Progenitor cell of endocrine pancreas (in vitro differentiated cells): ENCODE data around the gene ZNF536. TPM values are rescaled to one million over a fixed set of nuclear protein-coding genes. Genes with fewer than 3 reads are reported as not detected.

Experiments
- DNase-seq: peaks from one replicate; pipeline ENCODE4 v3.0.0; 2021; ENCODE audit warnings: low spot score; ENCODE audit not compliant: unreplicated experiment
- H3K27ac Mint-ChIP-seq: 2 replicates; pipeline ENCODE4 v1.8.0; 2021; ENCODE audit warnings: mild to moderate bottlenecking, moderate library complexity, mixed read lengths
- H3K27me3 Mint-ChIP-seq: 2 replicates; pipeline ENCODE4 v1.8.0; 2021; ENCODE audit warnings: mixed read lengths
- H3K36me3 Mint-ChIP-seq: 2 replicates; pipeline ENCODE4 v1.8.0; 2022; ENCODE audit warnings: mixed read lengths; ENCODE audit not compliant: insufficient read depth
- H3K4me1 Mint-ChIP-seq: 2 replicates; pipeline ENCODE4 v1.8.0; 2021; ENCODE audit warnings: low read depth, mixed read lengths
- H3K4me3 Mint-ChIP-seq: 2 replicates; pipeline ENCODE4 v1.8.0; 2021; ENCODE audit warnings: low read depth, mild to moderate bottlenecking, moderate library complexity, mixed read lengths
- H3K9me3 Mint-ChIP-seq: 2 replicates; pipeline ENCODE4 v1.8.0; 2021; ENCODE audit warnings: low read depth, mixed read lengths
- total RNA-seq: library from RNA; stranded (reverse); gene quantifications from 2 replicates; pipeline ENCODE4 v1.2.1, GENCODE V29; 2021
- TF ChIP-seq, protein P1 (sequence below): fragments of 200-600 bp; sonication (generic); IDR thresholded peaks from one replicate; pipeline ENCODE4 v1.5.0; 2021; ENCODE audit warnings: antibody characterized with exemption, mild to moderate bottlenecking; ENCODE audit not compliant: unreplicated experiment

The ZNF536 gene
- total RNA-seq, 1 donor from 2014 or later, result 2.0 TPM

GRCh38 chr19:30498707-30499106 is 126.5 kb downstream of the ZNF536 start:
- Mint-ChIP-seq H3K4me1 (no peaks in the 10 kb centered on the region), H3K9me3 (no peaks in the 10 kb centered on the region), H3K27ac (no peak overlapping the region), H3K27me3 (peaks cover 37% of the 10 kb centered on the region), H3K36me3 (no peaks in the 10 kb centered on the region), H3K4me3 (no peak overlapping the region)
- TF ChIP-seq, protein P1, sequence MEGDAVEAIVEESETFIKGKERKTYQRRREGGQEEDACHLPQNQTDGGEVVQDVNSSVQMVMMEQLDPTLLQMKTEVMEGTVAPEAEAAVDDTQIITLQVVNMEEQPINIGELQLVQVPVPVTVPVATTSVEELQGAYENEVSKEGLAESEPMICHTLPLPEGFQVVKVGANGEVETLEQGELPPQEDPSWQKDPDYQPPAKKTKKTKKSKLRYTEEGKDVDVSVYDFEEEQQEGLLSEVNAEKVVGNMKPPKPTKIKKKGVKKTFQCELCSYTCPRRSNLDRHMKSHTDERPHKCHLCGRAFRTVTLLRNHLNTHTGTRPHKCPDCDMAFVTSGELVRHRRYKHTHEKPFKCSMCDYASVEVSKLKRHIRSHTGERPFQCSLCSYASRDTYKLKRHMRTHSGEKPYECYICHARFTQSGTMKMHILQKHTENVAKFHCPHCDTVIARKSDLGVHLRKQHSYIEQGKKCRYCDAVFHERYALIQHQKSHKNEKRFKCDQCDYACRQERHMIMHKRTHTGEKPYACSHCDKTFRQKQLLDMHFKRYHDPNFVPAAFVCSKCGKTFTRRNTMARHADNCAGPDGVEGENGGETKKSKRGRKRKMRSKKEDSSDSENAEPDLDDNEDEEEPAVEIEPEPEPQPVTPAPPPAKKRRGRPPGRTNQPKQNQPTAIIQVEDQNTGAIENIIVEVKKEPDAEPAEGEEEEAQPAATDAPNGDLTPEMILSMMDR, result peak; percentile 28
- no peak for DNase-seq

GRCh38 chr19:30504272-30504671 is 132.1 kb downstream of the ZNF536 start:
- no peak for DNase-seq
- TF ChIP-seq, protein P1, result no peak
- Mint-ChIP-seq H3K9me3 (no peaks in the 10 kb centered on the region), H3K27me3 (peaks cover 18% of the 10 kb centered on the region), H3K4me3 (no peak overlapping the region), H3K27ac (no peak overlapping the region), H3K4me1 (no peaks in the 10 kb centered on the region), H3K36me3 (no peaks in the 10 kb centered on the region)

DNA sequence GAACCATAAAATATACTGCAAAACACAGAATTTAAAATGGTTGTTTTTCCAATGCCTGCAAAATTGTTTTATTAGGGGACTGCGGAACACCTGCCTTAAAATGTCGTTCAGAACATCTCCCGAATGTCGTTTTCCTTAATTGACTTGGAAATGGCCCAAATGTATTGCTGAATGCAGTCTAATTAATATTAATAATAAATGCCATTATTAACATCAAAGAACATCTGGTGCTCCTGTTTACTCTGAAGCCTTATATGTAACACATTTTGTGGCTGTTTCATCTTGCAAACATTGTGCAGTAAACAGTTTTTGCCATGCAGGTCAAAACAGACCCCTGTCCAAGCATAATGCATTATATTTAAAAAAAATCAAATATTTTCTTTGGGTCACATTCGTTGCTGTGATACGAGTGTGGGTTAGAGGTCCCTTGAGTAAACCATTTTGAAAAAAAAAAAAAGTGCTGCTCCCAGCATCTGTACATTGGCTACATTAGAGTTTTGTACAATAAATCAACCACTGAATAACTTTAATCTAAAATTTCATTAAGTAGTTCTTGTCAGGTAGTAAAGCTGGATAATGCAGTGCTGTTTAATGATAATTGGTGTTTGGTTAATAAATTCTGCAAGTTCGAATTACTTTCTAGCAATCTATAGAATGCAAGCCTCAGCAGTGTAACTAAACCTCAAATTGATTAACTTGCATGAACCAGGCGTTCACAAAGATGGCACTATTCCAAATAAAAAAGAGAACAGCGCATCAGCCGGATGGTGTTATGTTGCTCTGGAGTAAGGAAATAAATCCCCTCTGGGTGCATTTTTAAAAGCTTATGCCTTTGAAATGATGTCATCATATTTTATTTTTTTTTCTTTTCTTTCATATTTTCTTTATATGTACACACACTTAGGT is 140.2 kb downstream of the ZNF536 start:
- no peak overlapping the region for H3K4me3 Mint-ChIP-seq
- DNase-seq, result no peak
- peaks cover 14% of the 10 kb centered on the region for H3K27me3 Mint-ChIP-seq
- no peaks in the 10 kb centered on the region for H3K4me1 Mint-ChIP-seq
- H3K36me3 Mint-ChIP-seq, result no peaks in the 10 kb centered on the region
- H3K27ac Mint-ChIP-seq, result no peak overlapping the region
- H3K9me3 Mint-ChIP-seq, result no peaks in the 10 kb centered on the region
- TF ChIP-seq, protein P1, result no peak

DNA sequence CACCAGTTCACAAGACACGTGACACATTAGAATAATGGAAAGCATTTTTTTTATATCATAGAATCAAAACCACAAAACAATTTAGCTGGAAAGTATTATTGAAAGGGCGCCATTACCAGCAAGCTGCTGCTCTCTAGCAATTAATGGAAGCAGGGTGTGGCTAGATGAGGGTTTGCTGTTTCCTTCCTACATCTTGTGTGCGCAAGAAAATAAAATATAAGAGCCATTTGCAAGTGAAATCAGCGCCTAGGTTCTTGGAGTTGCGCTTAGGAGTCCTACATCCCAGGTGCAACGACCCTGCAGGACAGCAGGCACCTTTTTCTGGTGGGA is 140.9 kb downstream of the ZNF536 start:
- no peak overlapping the region for H3K4me3 Mint-ChIP-seq
- TF ChIP-seq, protein P1, result no peak
- H3K36me3 Mint-ChIP-seq, result no peaks in the 10 kb centered on the region
- no peak overlapping the region for H3K27ac Mint-ChIP-seq
- no peaks in the 10 kb centered on the region for H3K4me1 Mint-ChIP-seq
- peaks cover 14% of the 10 kb centered on the region for H3K27me3 Mint-ChIP-seq
- no peak for DNase-seq
- no peaks in the 10 kb centered on the region for H3K9me3 Mint-ChIP-seq

DNA sequence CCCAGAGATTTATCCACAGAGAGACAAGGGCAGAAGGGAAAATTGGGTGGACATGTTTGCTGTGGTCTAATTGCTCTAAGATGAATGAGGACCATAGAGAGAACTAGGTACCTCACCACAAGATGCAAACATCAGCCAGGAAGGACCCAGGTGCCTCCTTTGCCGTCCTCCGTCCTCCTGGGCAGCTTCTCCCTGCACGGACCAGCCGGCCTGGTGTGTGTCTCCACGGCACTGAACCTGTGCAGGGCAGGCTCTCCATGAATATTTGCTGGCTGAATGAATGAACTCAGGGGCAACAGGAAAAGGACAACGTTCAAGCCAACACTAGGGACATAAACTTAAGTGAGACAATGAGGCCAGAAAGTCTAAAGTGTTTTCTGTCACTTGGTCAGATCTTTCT is 143.9 kb downstream of the ZNF536 start:
- Mint-ChIP-seq H3K27me3 (peaks cover 7% of the 10 kb centered on the region), H3K4me1 (no peaks in the 10 kb centered on the region), H3K9me3 (no peaks in the 10 kb centered on the region), H3K36me3 (no peaks in the 10 kb centered on the region), H3K27ac (no peak overlapping the region), H3K4me3 (no peak overlapping the region)
- no peak for DNase-seq
- TF ChIP-seq, protein P1, result no peak
